HG03045 (cell line): ENCODE measurements around the gene CAMK2B.

Experiments
- ATAC-seq: cut with Tn5 transposase; IDR thresholded peaks from one replicate; pipeline ENCODE4 v1.9.1; 2021; ENCODE audit warnings: mild to moderate bottlenecking, moderate library complexity; ENCODE audit not compliant: unreplicated experiment

CAMK2B gene

GRCh38 chr7:44235066-44235465 is 90.3 kb downstream of the CAMK2B start:
- ATAC-seq = no peak

DNA sequence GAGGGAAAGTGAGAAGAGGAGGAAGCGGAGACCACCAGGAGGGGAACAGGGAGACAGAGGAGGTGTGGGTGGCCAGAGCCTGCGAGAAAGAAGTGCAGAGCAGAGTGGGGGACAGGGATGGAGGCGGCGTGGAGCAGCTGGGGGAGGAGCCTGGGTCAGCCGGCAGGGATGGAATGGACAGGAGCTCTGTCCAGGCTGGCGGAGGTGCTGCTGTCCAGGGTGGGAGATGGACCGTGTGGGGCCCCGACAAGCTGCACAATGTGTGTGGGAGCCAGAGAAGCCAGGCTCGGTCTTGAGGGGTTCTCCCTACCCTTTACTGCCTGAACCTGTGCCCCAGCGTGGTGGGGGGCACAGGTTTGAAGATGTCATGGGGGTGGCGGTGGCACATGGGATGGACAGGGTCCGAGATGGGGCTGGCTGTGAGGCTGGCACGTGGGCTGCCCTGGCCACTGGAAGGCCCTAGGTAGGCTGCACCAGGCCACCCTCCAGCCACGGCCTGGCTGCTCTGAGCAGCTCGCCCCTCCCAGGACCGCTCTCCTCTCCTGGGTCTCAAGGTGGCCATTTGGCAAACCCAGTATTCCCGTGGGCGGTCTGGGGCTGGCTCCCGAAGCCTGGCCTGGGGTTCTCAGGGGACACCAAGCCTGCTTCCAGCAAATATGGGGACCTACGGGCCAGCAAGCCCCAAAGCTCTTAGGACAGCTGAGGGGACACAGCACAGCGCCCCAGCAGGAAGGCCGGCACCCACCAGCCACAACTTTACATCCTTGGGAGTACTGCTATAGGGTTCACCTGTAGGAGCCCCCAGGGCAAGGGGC is 92.3 kb downstream of the CAMK2B start:
- no peak for ATAC-seq

GRCh38 chr7:44232396-44232795 is 93.0 kb downstream of the CAMK2B start:
- no peak for ATAC-seq

- no peak for ATAC-seq
Observed at GRCh38 chr7:44231088-44231487, 94.3 kb downstream of the CAMK2B start.

DNA sequence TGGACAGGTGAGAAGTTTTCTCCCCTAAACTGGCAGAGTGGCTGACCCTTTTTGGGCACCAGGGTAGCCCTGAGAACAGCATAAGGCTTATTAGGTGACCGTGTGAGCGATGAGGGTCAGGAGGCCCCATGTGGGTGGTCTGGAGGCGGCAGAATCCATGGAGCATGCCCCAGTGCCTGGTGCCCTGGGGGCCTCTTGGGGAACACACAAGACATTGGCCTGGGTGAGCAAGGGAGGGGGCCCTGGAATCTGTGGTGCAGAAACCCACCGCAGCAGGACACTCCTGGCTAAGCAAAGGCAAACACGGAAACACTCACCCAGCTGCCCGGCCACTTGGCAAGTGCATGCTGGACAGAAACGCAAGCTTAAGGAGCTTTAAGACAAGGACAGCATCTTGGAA is 95.1 kb downstream of the CAMK2B start:
- ATAC-seq = no peak

DNA sequence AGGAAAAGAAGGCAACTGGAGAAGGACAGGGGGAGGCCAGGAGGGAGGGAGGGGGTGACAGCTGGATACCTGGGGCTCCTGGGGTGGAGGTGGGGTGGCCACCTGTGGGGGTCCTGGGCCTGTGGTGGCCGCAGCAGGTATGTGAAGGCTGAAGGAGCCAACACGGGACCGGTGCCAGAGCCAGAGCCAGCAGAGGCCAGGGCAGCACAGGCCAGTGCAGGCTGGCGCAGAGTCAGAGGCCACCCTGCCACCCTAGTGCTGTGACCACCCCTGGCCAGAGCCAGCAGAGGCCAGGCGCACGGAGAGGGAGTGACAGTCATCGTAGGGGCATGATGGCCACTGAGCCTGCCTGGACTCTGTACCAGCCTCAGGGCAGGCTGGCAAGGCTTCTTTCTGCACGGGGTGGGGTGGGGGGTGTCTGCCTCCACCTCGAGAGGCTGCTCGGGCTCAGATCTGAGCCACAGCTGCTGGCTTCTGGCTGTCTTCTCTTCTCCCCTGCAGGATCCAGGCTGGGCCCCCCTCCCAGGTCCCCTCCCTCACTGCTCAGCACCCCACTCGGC is 95.8 kb downstream of the CAMK2B start:
- no peak for ATAC-seq

DNA sequence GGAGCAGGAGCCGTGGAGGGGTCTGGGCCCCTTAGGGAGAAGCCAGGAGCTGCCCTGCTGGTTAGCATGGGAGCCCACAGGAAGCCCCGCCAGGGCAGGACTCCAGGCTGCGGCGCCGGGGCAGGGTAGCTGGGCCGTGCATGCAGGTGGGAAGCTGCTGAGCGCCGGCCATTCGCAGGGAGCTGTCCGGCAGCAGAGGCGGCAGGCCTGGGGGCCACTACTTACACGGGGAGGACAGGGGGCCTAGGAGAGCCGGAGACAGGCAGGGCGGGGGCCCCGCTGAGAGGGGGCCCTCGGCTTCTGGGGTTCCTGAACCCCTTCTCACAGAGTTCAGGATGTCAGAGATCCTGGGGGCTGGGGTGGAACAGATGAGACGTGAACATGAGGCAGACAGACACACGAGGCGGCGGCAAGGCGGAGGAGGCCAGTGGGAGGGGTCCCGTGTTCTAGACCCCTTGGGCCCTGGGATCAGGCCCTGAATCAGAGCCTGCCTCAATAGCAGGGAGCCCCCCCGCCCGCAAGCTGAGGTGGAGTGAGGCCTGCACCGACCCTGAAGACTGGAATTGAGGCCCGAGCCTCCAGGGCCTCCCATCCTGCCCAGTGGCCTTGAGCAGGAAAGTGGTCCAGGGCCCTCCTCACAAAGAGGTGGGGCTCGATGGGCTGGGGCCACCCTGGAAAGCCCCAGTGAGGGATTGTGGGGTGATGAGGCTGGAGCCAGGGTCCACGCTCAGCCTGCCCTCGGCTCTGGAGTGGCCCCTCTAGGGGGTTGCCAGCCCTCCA is 96.6 kb downstream of the CAMK2B start:
- ATAC-seq = no peak

- ATAC-seq = no peak
Observed at GRCh38 chr7:44227911-44228310, 97.5 kb downstream of the CAMK2B start.

DNA sequence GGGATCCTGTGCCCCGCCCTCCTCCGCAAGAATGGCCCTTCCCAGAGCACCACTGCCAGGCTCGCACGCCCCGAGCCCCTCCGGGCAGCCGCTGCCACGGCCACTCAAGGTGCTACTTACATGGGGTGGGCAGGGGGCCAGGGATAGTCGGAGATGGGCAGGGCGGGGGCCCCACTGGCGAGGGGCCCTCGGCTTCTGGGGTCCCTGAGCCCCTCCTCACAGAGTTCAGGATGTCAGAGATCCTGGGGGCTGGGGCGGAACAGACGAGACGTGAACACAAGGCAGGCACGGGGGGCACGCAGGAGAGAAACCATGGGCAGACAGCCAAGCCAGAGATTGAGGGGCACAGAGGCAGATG is 99.0 kb downstream of the CAMK2B start:
- no peak for ATAC-seq

GRCh38 chr7:44225566-44226395 is 99.6 kb downstream of the CAMK2B start:
- ATAC-seq = no peak

GRCh38 chr7:44224974-44225565 is 100.3 kb downstream of the CAMK2B start:
- no peak for ATAC-seq

- no peak for ATAC-seq
Observed at GRCh38 chr7:44224080-44224973, 101.1 kb downstream of the CAMK2B start.

DNA sequence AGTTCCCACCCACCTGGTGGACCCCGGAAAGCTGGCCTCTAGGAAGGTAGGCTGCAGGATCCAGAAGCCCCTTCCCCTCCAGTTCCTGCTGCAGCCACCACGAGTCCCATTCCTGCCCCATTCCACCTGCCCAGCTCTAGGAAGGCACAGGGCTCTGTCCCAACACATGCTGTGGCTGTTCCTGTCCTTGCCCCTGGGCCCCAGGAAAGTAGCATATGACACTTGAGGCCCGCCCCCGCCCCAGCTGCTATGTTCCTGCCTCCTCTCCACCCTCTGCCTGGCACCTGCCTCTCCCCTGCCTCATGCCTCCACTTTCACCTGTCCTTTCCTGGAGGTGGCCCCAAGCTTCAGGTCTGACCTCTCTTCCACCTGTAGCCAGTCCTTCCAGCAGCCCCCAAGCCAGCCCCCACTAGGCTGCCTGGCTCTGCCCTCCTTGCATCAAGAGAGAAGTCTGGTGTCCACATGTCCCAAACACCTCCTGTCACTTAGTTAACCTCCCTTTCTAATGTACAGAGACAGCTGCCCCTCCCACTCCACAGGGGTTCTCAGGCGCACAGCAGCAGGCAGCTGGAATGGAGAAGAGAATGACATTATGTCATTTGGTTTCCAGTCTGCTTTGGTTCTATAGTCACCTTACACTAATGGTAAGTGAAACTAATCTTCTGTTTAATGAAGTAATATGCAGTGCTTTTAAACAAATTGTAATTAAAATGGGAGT is 101.9 kb downstream of the CAMK2B start:
- ATAC-seq = no peak

GRCh38 chr7:44222776-44223261 is 102.6 kb downstream of the CAMK2B start:
- ATAC-seq = no peak

DNA sequence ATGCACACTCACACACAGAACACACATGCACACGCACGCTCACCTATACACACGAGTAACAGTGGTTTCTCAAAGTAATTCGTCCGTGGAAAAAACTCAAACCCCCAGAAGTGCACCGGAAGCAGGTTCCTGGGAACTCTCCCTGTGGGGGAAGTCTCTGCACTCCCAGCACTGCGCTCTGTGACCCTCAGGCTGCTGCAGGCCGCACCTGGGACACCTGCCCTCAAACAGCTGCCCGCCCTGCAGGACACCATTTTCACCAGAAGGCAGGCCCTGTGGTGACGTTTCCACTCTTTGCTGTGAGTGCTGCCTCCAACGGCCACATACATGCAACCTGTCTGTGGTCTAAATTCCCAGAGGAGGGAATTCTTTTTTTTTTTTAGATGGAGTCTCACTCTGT is 103.3 kb downstream of the CAMK2B start:
- ATAC-seq = no peak

- no peak for ATAC-seq
Observed at GRCh38 chr7:44221231-44221791, 104.1 kb downstream of the CAMK2B start.

DNA sequence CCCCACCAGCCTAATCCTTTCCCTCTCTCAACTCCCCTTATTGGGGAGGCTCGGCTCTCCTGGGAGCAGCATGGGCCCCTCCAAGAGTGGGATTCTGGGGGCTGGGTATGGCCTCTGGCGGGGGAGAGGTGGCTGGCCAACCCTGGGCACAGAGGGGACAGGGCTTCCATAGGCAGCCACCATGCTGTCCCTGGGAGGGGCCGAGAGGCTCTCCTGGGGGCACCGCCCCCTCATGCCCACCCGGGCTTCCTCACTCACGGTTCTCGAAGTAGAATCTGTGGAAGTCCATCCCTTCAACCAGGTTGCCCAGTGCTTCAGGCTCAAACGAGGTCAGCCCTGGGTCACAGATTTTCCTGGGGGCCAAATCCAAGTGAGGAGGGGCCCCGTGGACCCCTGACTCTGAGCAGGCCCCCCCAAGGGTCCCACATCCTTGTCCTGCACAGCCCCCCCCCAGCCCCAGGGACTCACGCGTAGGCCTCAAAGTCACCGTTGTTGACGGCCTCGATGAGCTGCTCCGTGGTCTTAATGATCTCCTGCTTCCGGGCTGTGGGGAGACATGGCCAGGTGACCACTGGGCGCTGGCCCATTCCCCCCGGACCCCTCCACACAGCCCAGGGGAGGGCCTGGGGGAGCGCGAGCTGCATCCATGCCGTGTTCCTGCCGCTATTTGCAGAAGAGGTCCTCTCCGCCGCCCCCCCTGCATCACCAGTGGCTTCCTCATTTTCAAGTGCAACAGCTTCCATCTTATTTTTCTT is 104.9 kb downstream of the CAMK2B start:
- no peak for ATAC-seq

GRCh38 chr7:44220046-44220357 is 105.4 kb downstream of the CAMK2B start:
- ATAC-seq = no peak
